CD14-positive monocyte (primary cell): ENCODE measurements around the gene P4HA1. TPM values are rescaled to one million over a fixed set of nuclear protein-coding genes. Genes with fewer than 3 reads are reported as not detected.
"Not testable (repeated sequence)": the region's sequence is repeated elsewhere in the genome, so short reads cannot be mapped to it uniquely, and the experiment has no call there.

ENCODE experiments used
- DNase-seq, 3 donors: peaks; one replicate each; pipeline ENCODE4 v3.0.0-alpha.2; 2011 to 2022
- H2AFZ ChIP-seq: 2 replicates; pipeline ENCODE4 v1.6.0; 2012; ENCODE audit warnings: mild to moderate bottlenecking, low read depth, low read length, inconsistent platforms; ENCODE audit not compliant: insufficient read depth, poor library complexity, severe bottlenecking
- H3K27ac ChIP-seq, 2 donors: 1 replicate in 1 of 2; 2 replicates in 1 of 2; pipeline ENCODE4 v1.5.1; 2012 to 2013; ENCODE audit warnings: low read length in 2 of 2, control low read depth in 1 of 2, inconsistent platforms in 1 of 2, low read depth in 1 of 2, mild to moderate bottlenecking in 1 of 2
- H3K27me3 ChIP-seq, 2 donors: one replicate each; pipeline versions ENCODE4 v1.6.0 to v1.6.1; 2011 to 2013; ENCODE audit warnings: low read length in 2 of 2; ENCODE audit not compliant: control insufficient read depth in 2 of 2, insufficient read depth in 2 of 2
- H3K36me3 ChIP-seq, 2 donors: replicated peaks in 1 of 2; 1 replicate in 1 of 2; 2 replicates in 1 of 2; pipeline versions ENCODE4 v1.5.1 to v1.6.1; 2012 to 2013; ENCODE audit warnings: low read length in 2 of 2, control low read depth in 1 of 2, inconsistent platforms in 1 of 2, mild to moderate bottlenecking in 1 of 2; ENCODE audit not compliant: insufficient read depth in 2 of 2, control insufficient read depth in 1 of 2
- H3K4me1 ChIP-seq, 2 donors: 1 replicate in 1 of 2; 2 replicates in 1 of 2; pipeline versions ENCODE4 v1.5.1 to v1.6.1; 2012 to 2013; ENCODE audit warnings: low read length in 2 of 2, control low read depth in 1 of 2, inconsistent platforms in 1 of 2, mild to moderate bottlenecking in 1 of 2, moderate library complexity in 1 of 2; ENCODE audit not compliant: insufficient read depth in 2 of 2, control insufficient read depth in 1 of 2
- H3K4me2 ChIP-seq: replicated peaks from 2 replicates; pipeline ENCODE3; 2012; ENCODE audit warnings: low read length, moderate library complexity, mild to moderate bottlenecking; ENCODE audit not compliant: poor library complexity, severe bottlenecking; ENCODE audit errors: extremely low read depth
- H3K4me3 ChIP-seq, 3 experiments: fragments of 200-600 bp in 1 of 3; sonication (generic) in 1 of 3; replicated peaks in 1 of 3; 1 replicate in 2 of 3; 2 replicates in 1 of 3; pipeline ENCODE4 v1.5.1; 2011 to 2013; ENCODE audit warnings: low read length in 3 of 3, mild to moderate bottlenecking in 3 of 3, control low read depth in 2 of 3, low read depth in 2 of 3, inconsistent platforms in 1 of 3, moderate library complexity in 1 of 3
- H3K79me2 ChIP-seq: 2 replicates; pipeline ENCODE4 v1.6.0; 2012; ENCODE audit warnings: mild to moderate bottlenecking, control low read depth, inconsistent platforms, low read length, moderate library complexity; ENCODE audit not compliant: insufficient read depth
- H3K9ac ChIP-seq: 2 replicates; pipeline ENCODE4 v1.6.0; 2017; ENCODE audit warnings: low read length, mild to moderate bottlenecking; ENCODE audit not compliant: insufficient read depth, poor library complexity, severe bottlenecking
- H3K9me3 ChIP-seq, 2 donors: replicated peaks in 1 of 2; 1 replicate in 1 of 2; 2 replicates in 1 of 2; pipeline versions ENCODE4 v1.5.1 to v1.6.1; 2012 to 2013; ENCODE audit warnings: low read length in 2 of 2, control low read depth in 1 of 2; ENCODE audit not compliant: control insufficient read depth in 1 of 2, insufficient read depth in 1 of 2
- H4K20me1 ChIP-seq: 2 replicates; pipeline ENCODE4 v1.6.0; 2012; ENCODE audit warnings: mild to moderate bottlenecking, low read length, control low read depth, moderate library complexity; ENCODE audit not compliant: insufficient read depth
- H3K27ac Mint-ChIP-seq, 7 donors: one replicate each; pipeline ENCODE4 v1.8.0; 2020; ENCODE audit warnings: mild to moderate bottlenecking in 7 of 7, mixed read lengths in 7 of 7, moderate library complexity in 6 of 7, inconsistent platforms in 2 of 7
- H3K27me3 Mint-ChIP-seq, 3 donors: one replicate each; pipeline ENCODE4 v1.8.0; 2021 to 2022; ENCODE audit warnings: low read depth in 3 of 3, mild to moderate bottlenecking in 3 of 3, mixed read lengths in 3 of 3, moderate library complexity in 3 of 3, inconsistent platforms in 1 of 3
- H3K36me3 Mint-ChIP-seq, 2 donors: one replicate each; pipeline ENCODE4 v1.8.0; 2020; ENCODE audit warnings: mixed read lengths in 2 of 2, inconsistent platforms in 1 of 2, mild to moderate bottlenecking in 1 of 2
- H3K4me1 Mint-ChIP-seq: one replicate; pipeline ENCODE4 v1.8.0; 2020; ENCODE audit warnings: mild to moderate bottlenecking, mixed read lengths
- H3K4me3 Mint-ChIP-seq, 2 donors: one replicate each; pipeline ENCODE4 v1.8.0; 2020; ENCODE audit warnings: mild to moderate bottlenecking in 2 of 2, mixed read lengths in 2 of 2, moderate library complexity in 1 of 2
- H3K9me3 Mint-ChIP-seq, 7 donors: one replicate each; pipeline ENCODE4 v1.8.0; 2020 to 2022; ENCODE audit warnings: mixed read lengths in 7 of 7, mild to moderate bottlenecking in 6 of 7, moderate library complexity in 6 of 7, inconsistent platforms in 2 of 7
- WGBS: methylation state at CpG from one replicate; pipeline ENCODE4 v1.1.5; 2013; ENCODE audit warnings: missing lambda C conversion rate; ENCODE audit not compliant: insufficient coverage; 5-methylcytosine and 5-hydroxymethylcytosine counted together
- intact Hi-C, 2 donors: fragments of 100-400 bp; cut with micrococcal nuclease; formaldehyde crosslinking; loops; one replicate each; pipeline versions ENCODE4 v1.15.0 to v1.15.1; 2023
- polyA plus RNA-seq, 3 donors: library from polyadenylated mRNA; depleted of rRNA in 1 of 3; unstranded in 2 of 3; stranded (reverse) in 1 of 3; fragments of 300-500 nt in 2 of 3; fragments of >200 nt in 1 of 3; fragmentation: Illumina TruSeq in 2 of 3; gene quantifications; 1 replicate in 2 of 3; 2 replicates in 1 of 3; pipeline ENCODE4 v1.2.3, GENCODE V29; 2012 to 2021
- TF ChIP-seq, protein P1 (sequence below): fragments of 200-600 bp; IDR thresholded peaks from one replicate; pipeline ENCODE4 v1.8.0; 2022; ENCODE audit warnings: antibody characterized with exemption, mild to moderate bottlenecking

Gene P4HA1
- polyA plus RNA-seq, 3 donors, result 20.1 to 44.3 (median 43.9) TPM

DNA sequence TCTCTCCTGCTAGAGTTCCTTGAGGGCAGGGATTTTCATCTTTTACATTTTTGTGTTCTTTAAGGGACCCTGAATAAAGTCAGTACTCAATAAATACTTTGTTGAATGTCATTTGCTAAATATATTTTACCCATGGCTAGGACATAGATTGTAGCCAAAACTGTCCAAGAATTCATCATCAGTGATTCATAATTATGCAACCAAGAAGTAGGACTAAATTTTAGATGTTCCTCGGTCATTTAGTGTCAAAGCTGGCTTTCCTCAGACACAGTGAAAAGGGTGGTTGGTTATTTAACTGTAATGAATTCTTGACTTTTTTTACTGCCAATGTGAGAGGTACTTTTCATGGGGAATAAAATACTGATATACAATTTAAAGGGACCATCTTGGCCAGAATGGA is 16.9 kb upstream of the P4HA1 start:
- peaks cover 2 to 24% of the 10 kb centered on the region in 2 donors for H3K36me3 ChIP-seq
- no peak overlapping the region for H3K4me3 ChIP-seq
- H3K27me3 Mint-ChIP-seq, result peaks cover 0 to 2% (median 0%) of the 10 kb centered on the region in 3 donors
- H3K36me3 Mint-ChIP-seq, result peaks cover 7 to 19% of the 10 kb centered on the region in 2 donors
- peaks cover 0 to 8% (median 2%) of the 10 kb centered on the region in 7 donors for H3K9me3 Mint-ChIP-seq
- no peaks in the 10 kb centered on the region for H3K79me2 ChIP-seq
- no peak overlapping the region for H3K4me3 Mint-ChIP-seq
- no peak overlapping the region for H3K27ac ChIP-seq
- H3K27me3 ChIP-seq, result no peaks in the 10 kb centered on the region
- H3K27ac Mint-ChIP-seq, result peak overlapping the region in 1 of 7 donors; percentile 14
- no peak overlapping the region for H2AFZ ChIP-seq
- H3K4me1 ChIP-seq, result peaks cover 5 to 8% of the 10 kb centered on the region in 2 donors
- intact Hi-C loops, result loop anchor here (5.0 to 10.0 kb wide), 2 partner anchors 49 to 51 kb away; partner anchors contain the start of genes ECD (in 1 of the 2) and FAM149B1 (in 1 of the 2)
- H4K20me1 ChIP-seq, result no peaks in the 10 kb centered on the region
- DNase-seq, result no peak
- H3K4me2 ChIP-seq, result no peak overlapping the region
- H3K4me1 Mint-ChIP-seq, result peaks cover 12% of the 10 kb centered on the region
- TF ChIP-seq, protein P1, sequence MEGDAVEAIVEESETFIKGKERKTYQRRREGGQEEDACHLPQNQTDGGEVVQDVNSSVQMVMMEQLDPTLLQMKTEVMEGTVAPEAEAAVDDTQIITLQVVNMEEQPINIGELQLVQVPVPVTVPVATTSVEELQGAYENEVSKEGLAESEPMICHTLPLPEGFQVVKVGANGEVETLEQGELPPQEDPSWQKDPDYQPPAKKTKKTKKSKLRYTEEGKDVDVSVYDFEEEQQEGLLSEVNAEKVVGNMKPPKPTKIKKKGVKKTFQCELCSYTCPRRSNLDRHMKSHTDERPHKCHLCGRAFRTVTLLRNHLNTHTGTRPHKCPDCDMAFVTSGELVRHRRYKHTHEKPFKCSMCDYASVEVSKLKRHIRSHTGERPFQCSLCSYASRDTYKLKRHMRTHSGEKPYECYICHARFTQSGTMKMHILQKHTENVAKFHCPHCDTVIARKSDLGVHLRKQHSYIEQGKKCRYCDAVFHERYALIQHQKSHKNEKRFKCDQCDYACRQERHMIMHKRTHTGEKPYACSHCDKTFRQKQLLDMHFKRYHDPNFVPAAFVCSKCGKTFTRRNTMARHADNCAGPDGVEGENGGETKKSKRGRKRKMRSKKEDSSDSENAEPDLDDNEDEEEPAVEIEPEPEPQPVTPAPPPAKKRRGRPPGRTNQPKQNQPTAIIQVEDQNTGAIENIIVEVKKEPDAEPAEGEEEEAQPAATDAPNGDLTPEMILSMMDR, result no peak
- WGBS, result no CpG with 5 or more reads among the region's 1 CpG
- no peak overlapping the region for H3K9ac ChIP-seq
- H3K9me3 ChIP-seq, result peaks cover 0 to 6% of the 10 kb centered on the region in 2 donors

DNA sequence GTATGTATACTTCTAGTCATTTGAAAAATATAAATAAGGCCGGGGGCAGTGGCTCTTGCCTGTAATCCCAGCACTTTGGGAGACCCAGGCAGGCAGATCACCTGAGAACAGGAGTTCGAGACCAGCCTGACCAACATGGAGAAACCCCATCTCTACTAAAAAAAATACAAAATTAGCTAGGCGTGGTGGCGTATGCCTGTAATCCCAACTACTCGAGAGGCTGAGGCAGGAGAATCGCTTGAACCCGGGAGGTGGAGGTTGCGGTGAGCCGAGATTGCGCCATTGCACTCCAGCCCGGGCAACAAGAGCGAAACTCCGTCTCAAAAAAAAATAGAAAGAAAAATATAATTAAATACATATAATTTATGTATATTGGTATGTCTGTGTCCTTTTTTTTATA is 15.4 kb upstream of the P4HA1 start:
- H3K27ac ChIP-seq, H3K27me3 Mint-ChIP-seq, H3K4me3 ChIP-seq, H3K4me2 ChIP-seq, H3K79me2 ChIP-seq, DNase-seq, H3K4me3 Mint-ChIP-seq, H2AFZ ChIP-seq, H3K27me3 ChIP-seq, H3K9me3 Mint-ChIP-seq, H3K9me3 ChIP-seq, H3K27ac Mint-ChIP-seq, H3K9ac ChIP-seq, H4K20me1 ChIP-seq, H3K4me1 ChIP-seq: not testable (repeated sequence)
- peaks cover 2 to 24% of the 10 kb centered on the region in 2 donors for H3K36me3 ChIP-seq
- intact Hi-C loops, result loop anchor here (5.0 to 10.0 kb wide), 2 partner anchors 50 to 53 kb away; partner anchors contain the start of genes ECD (in 1 of the 2) and FAM149B1 (in 1 of the 2)
- peaks cover 12% of the 10 kb centered on the region for H3K4me1 Mint-ChIP-seq
- H3K36me3 Mint-ChIP-seq, result peaks cover 13 to 26% of the 10 kb centered on the region in 2 donors
- WGBS, result no CpG with 5 or more reads among the region's 13 CpGs
